Measurements from ENCODE around the gene FEM1C.

DNA sequence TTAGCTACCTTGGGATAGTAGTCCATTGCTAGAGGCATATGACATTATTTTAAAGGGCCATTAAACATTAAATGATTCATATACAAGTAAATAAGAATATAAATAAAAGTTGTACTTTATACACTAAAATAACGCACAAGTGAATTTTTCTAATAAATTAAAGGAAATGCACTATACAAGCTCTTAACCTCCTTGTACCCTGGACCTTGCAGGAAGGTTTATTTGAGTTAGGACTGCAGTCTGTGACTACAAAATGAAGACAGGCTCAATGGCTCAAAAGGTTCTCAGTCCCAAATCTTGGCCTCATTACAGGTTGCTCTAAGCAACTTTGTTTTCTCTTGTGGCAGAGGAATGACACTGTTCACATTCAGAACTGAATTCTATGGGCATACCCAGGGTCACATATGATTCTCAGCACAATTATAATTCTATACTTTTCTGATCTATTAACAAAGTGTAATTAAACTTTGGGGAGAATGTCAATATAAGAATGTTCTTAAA is 34.4 kb downstream of the FEM1C start:
- TF ChIP-seq, protein P1, sequence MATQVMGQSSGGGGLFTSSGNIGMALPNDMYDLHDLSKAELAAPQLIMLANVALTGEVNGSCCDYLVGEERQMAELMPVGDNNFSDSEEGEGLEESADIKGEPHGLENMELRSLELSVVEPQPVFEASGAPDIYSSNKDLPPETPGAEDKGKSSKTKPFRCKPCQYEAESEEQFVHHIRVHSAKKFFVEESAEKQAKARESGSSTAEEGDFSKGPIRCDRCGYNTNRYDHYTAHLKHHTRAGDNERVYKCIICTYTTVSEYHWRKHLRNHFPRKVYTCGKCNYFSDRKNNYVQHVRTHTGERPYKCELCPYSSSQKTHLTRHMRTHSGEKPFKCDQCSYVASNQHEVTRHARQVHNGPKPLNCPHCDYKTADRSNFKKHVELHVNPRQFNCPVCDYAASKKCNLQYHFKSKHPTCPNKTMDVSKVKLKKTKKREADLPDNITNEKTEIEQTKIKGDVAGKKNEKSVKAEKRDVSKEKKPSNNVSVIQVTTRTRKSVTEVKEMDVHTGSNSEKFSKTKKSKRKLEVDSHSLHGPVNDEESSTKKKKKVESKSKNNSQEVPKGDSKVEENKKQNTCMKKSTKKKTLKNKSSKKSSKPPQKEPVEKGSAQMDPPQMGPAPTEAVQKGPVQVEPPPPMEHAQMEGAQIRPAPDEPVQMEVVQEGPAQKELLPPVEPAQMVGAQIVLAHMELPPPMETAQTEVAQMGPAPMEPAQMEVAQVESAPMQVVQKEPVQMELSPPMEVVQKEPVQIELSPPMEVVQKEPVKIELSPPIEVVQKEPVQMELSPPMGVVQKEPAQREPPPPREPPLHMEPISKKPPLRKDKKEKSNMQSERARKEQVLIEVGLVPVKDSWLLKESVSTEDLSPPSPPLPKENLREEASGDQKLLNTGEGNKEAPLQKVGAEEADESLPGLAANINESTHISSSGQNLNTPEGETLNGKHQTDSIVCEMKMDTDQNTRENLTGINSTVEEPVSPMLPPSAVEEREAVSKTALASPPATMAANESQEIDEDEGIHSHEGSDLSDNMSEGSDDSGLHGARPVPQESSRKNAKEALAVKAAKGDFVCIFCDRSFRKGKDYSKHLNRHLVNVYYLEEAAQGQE (IDR thresholded peaks at IDR 0.05; ENCODE audit: insufficient read depth in 1 of 2, low read depth in 2 of 2, low read length in 1 of 2): no peak
- TF ChIP-seq, protein P2, sequence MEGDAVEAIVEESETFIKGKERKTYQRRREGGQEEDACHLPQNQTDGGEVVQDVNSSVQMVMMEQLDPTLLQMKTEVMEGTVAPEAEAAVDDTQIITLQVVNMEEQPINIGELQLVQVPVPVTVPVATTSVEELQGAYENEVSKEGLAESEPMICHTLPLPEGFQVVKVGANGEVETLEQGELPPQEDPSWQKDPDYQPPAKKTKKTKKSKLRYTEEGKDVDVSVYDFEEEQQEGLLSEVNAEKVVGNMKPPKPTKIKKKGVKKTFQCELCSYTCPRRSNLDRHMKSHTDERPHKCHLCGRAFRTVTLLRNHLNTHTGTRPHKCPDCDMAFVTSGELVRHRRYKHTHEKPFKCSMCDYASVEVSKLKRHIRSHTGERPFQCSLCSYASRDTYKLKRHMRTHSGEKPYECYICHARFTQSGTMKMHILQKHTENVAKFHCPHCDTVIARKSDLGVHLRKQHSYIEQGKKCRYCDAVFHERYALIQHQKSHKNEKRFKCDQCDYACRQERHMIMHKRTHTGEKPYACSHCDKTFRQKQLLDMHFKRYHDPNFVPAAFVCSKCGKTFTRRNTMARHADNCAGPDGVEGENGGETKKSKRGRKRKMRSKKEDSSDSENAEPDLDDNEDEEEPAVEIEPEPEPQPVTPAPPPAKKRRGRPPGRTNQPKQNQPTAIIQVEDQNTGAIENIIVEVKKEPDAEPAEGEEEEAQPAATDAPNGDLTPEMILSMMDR (IDR thresholded peaks at IDR 0.05): no peak
- TF ChIP-seq POLR2AphosphoS5 (IDR thresholded peaks at IDR 0.05; ENCODE audit: low read depth, low read length) (no peak), TCF7L2 (IDR thresholded peaks at IDR 0.05; ENCODE audit: low read depth, low read length) (no peak)

Measured in Panc1 (cell line).